HepG2 (cell line): ENCODE results near the gene TMEM63B. TPM values are rescaled to one million over a fixed set of nuclear protein-coding genes. Genes with fewer than 3 reads are reported as not detected.

ENCODE experiments used
- ARHGAP35 ChIP-seq: sonication (generic); formaldehyde crosslinking; IDR thresholded peaks from 2 replicates; pipeline ENCODE4 v1.9.0; 2022; ENCODE audit warnings: mild to moderate bottlenecking, inconsistent platforms, moderate library complexity, missing genetic modification reagents, borderline replicate concordance
- BHLHE40 ChIP-seq: IDR thresholded peaks from 2 replicates; pipeline ENCODE4 v1.6.1; 2011; ENCODE audit warnings: low read length, improper control_type of control experiment
- CHD4 ChIP-seq: fragments of 200-600 bp; sonication (generic); IDR thresholded peaks from 2 replicates; pipeline ENCODE4 v1.7.0; 2017; ENCODE audit warnings: mild to moderate bottlenecking, low read length, borderline replicate concordance
- FOXP4 ChIP-seq: sonication (generic); formaldehyde crosslinking; IDR thresholded peaks from 2 replicates; pipeline ENCODE4 v1.4.0; 2020; ENCODE audit warnings: missing genetic modification reagents
- HMG20B ChIP-seq: conservative IDR thresholded peaks from 2 replicates; pipeline ENCODE4 v1.6.1; 2016; ENCODE audit warnings: missing genetic modification reagents, missing compliant biosample characterization
- HOMEZ ChIP-seq: IDR thresholded peaks from 2 replicates; pipeline ENCODE4 v1.6.1; 2016; ENCODE audit warnings: low read depth
- LCORL ChIP-seq, 2 experiments: fragments of 450-650 bp in 1 of 2; sonication (generic) in 1 of 2; formaldehyde crosslinking in 1 of 2; IDR thresholded peaks; 2 replicates each; pipeline versions ENCODE4 v1.5.0 to v1.6.1; 2017 to 2020; ENCODE audit warnings: antibody characterized with exemption in 1 of 2, missing genetic modification reagents in 1 of 2
- NFE2L1 ChIP-seq: sonication (generic); formaldehyde crosslinking; IDR thresholded peaks from 2 replicates; pipeline ENCODE4 v1.4.0; 2020; ENCODE audit warnings: missing genetic modification reagents, mild to moderate bottlenecking, borderline replicate concordance
- PPARG ChIP-seq: conservative IDR thresholded peaks from 2 replicates; pipeline ENCODE4 v1.6.1; 2016; ENCODE audit warnings: missing biosample characterization, missing genetic modification reagents
- PRDM4 ChIP-seq: sonication (generic); formaldehyde crosslinking; IDR thresholded peaks from 2 replicates; pipeline ENCODE4 v1.9.0; 2021; ENCODE audit warnings: missing genetic modification reagents, borderline replicate concordance
- RAD21 ChIP-seq: fragments of 450-650 bp; formaldehyde crosslinking; IDR thresholded peaks from 2 replicates; pipeline ENCODE4 v1.5.0; 2020; ENCODE audit warnings: mild to moderate bottlenecking
- RBM22 ChIP-seq: fragments of 200-400 bp; formaldehyde crosslinking; optimal IDR thresholded peaks from 2 replicates; pipeline ENCODE3; 2017; ENCODE audit warnings: mild to moderate bottlenecking, low read length, moderate library complexity
- SETDB1 ChIP-seq: sonication (generic); formaldehyde crosslinking; IDR thresholded peaks from 2 replicates; pipeline ENCODE4 v1.5.1; 2020; ENCODE audit warnings: missing genetic modification reagents, mild to moderate bottlenecking, borderline replicate concordance
- TRIM22 ChIP-seq: fragments of 450-650 bp; IDR thresholded peaks from 2 replicates; pipeline ENCODE4 v1.6.1; 2017
- ZBTB42 ChIP-seq: sonication (generic); formaldehyde crosslinking; IDR thresholded peaks from 2 replicates; pipeline ENCODE4 v1.5.0; 2020; ENCODE audit warnings: mild to moderate bottlenecking, missing genetic modification reagents
- ZNF24 ChIP-seq: fragments of 450-650 bp; IDR thresholded peaks from 2 replicates; pipeline ENCODE4 v1.6.1; 2017; ENCODE audit warnings: antibody characterized with exemption, mild to moderate bottlenecking
- ZNF44 ChIP-seq: sonication (generic); formaldehyde crosslinking; IDR thresholded peaks from 2 replicates; pipeline ENCODE4 v1.5.1; 2020; ENCODE audit warnings: mild to moderate bottlenecking, missing genetic modification reagents
- ZNF772 ChIP-seq: sonication (generic); formaldehyde crosslinking; IDR thresholded peaks from 2 replicates; pipeline ENCODE4 v1.5.0; 2020; ENCODE audit warnings: mild to moderate bottlenecking, missing genetic modification reagents
- polyA plus RNA-seq, 8 experiments: library from polyadenylated mRNA; depleted of rRNA in 3 of 8; stranded (reverse) in 7 of 8; unstranded in 1 of 8; fragments of >200 nt; fragmentation: Illumina TruSeq in 4 of 8; extraction: Trizol in 4 of 8; gene quantifications; 2 replicates each; pipeline versions ENCODE4 v1.2.1 to v1.2.3, GENCODE V29; 2011 to 2016; ENCODE audit warnings: low read depth in 4 of 8, missing spikeins in 1 of 8, mixed read lengths in 1 of 8; ENCODE audit not compliant: insufficient read depth in 1 of 8
- total RNA-seq, 5 experiments: library from RNA; depleted of rRNA; stranded (reverse); fragments of >200 nt; fragmentation: Illumina TruSeq; extraction: Trizol; gene quantifications; 2 replicates each; pipeline ENCODE4 v1.2.3, GENCODE V29; 2016; ENCODE audit warnings: low read depth in 1 of 5
- TF ChIP-seq, protein P1 (sequence below): sonication (generic); formaldehyde crosslinking; IDR thresholded peaks from 2 replicates; pipeline ENCODE4 v1.8.1; 2023; ENCODE audit warnings: mild to moderate bottlenecking, inconsistent platforms, moderate library complexity, missing genetic modification reagents, borderline replicate concordance
- TF ChIP-seq, protein P2 (sequence below): IDR thresholded peaks from 2 replicates; pipeline ENCODE4 v1.6.1; 2016; ENCODE audit warnings: control low read depth

The TMEM63B gene
- total and polyA plus RNA-seq, 2 of the 13 experiments (the other 11 are each of a cell fraction or from before 2014, with no cell fraction given), result 27.4 to 75.8 TPM

GRCh38 chr6:44116641-44117382 is 10.5 kb upstream of the TMEM63B start (continued):
- TF ChIP-seq, protein P1, sequence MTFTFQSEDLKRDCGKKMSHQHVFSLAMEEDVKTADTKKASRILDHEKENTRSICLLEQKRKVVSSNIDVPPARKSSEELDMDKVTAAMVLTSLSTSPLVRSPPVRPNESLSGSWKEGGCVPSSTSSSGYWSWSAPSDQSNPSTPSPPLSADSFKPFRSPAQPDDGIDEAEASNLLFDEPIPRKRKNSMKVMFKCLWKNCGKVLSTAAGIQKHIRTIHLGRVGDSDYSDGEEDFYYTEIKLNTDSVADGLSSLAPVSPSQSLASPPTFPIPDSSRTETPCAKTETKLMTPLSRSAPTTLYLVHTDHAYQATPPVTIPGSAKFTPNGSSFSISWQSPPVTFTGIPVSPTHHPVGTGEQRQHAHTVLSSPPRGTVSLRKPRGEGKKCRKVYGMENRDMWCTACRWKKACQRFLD (CRISPR knock-in tag), result no peak
- TF ChIP-seq BHLHE40 (no peak), HOMEZ (CRISPR knock-in tag) (no peak), SETDB1 (CRISPR knock-in tag) (no peak), TRIM22 (no peak), NFE2L1 (CRISPR knock-in tag) (no peak), CHD4 (no peak), ZNF772 (CRISPR knock-in tag) (no peak), ARHGAP35 (CRISPR knock-in tag) (no peak), RBM22 (no peak), HMG20B (CRISPR knock-in tag) (no peak), RAD21 (no peak), PRDM4 (CRISPR knock-in tag) (no peak), PPARG (CRISPR knock-in tag) (peak; percentile 95), ZNF24 (no peak), ZBTB42 (CRISPR knock-in tag) (no peak), FOXP4 (CRISPR knock-in tag) (no peak), LCORL (IDR thresholded peaks at IDR 0.05) (no peak), LCORL (CRISPR knock-in tag; IDR thresholded peaks at IDR 0.05) (peak; percentile 71), ZNF44 (CRISPR knock-in tag) (no peak)
- TF ChIP-seq, protein P2, sequence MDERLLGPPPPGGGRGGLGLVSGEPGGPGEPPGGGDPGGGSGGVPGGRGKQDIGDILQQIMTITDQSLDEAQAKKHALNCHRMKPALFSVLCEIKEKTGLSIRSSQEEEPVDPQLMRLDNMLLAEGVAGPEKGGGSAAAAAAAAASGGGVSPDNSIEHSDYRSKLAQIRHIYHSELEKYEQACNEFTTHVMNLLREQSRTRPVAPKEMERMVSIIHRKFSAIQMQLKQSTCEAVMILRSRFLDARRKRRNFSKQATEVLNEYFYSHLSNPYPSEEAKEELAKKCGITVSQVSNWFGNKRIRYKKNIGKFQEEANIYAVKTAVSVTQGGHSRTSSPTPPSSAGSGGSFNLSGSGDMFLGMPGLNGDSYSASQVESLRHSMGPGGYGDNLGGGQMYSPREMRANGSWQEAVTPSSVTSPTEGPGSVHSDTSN, result no peak
